T-helper 1 cell treated with Interleukin-12 subunit alpha and Interleukin-12 subunit beta and Interleukin-4 antibody, amounts not matched to agents 30 μg/mL and 1 μg/mL, for 36 hours (primary cell): ENCODE data around the gene TGM6.
"Not testable (repeated sequence)": the region's sequence is repeated elsewhere in the genome, so short reads cannot be mapped to it uniquely, and the experiment has no call there.

Experiments
- H3K27ac Mint-ChIP-seq: one replicate; pipeline ENCODE4 v1.8.0; 2021; ENCODE audit warnings: mild to moderate bottlenecking, mixed read lengths
- H3K27me3 Mint-ChIP-seq: one replicate; pipeline ENCODE4 v1.8.0; 2021; ENCODE audit warnings: low read depth, mixed read lengths
- H3K36me3 Mint-ChIP-seq: one replicate; pipeline ENCODE4 v1.8.0; 2021; ENCODE audit warnings: low read depth, mixed read lengths
- H3K4me1 Mint-ChIP-seq: one replicate; pipeline ENCODE4 v1.8.0; 2021; ENCODE audit warnings: low read depth, mixed read lengths
- H3K4me3 Mint-ChIP-seq: one replicate; pipeline ENCODE4 v1.8.0; 2021; ENCODE audit warnings: mild to moderate bottlenecking, moderate library complexity, mixed read lengths
- H3K9me3 Mint-ChIP-seq: one replicate; pipeline ENCODE4 v1.8.0; 2021; ENCODE audit warnings: mixed read lengths

Gene TGM6

GRCh38 chr20:2398449-2398848 is 17.7 kb downstream of the TGM6 start:
- no peaks in the 10 kb centered on the region for H3K36me3 Mint-ChIP-seq
- no peaks in the 10 kb centered on the region for H3K27me3 Mint-ChIP-seq
- no peak overlapping the region for H3K4me3 Mint-ChIP-seq
- no peaks in the 10 kb centered on the region for H3K4me1 Mint-ChIP-seq
- H3K27ac Mint-ChIP-seq, result no peak overlapping the region
- H3K9me3 Mint-ChIP-seq, result no peaks in the 10 kb centered on the region

GRCh38 chr20:2399390-2399789 is 18.7 kb downstream of the TGM6 start:
- no peaks in the 10 kb centered on the region for H3K27me3 Mint-ChIP-seq
- no peaks in the 10 kb centered on the region for H3K4me1 Mint-ChIP-seq
- H3K9me3 Mint-ChIP-seq, result peaks cover 2% of the 10 kb centered on the region
- no peak overlapping the region for H3K4me3 Mint-ChIP-seq
- no peak overlapping the region for H3K27ac Mint-ChIP-seq
- H3K36me3 Mint-ChIP-seq, result no peaks in the 10 kb centered on the region

- Mint-ChIP-seq H3K9me3 (peaks cover 9% of the 10 kb centered on the region), H3K4me1 (no peaks in the 10 kb centered on the region), H3K27ac (no peak overlapping the region), H3K36me3 (no peaks in the 10 kb centered on the region), H3K27me3 (no peaks in the 10 kb centered on the region), H3K4me3 (no peak overlapping the region)
These were observed 19.6 kb downstream of the TGM6 start for GRCh38 chr20:2400290-2400689.

- Mint-ChIP-seq H3K36me3 (no peaks in the 10 kb centered on the region), H3K4me3 (no peak overlapping the region), H3K27me3 (no peaks in the 10 kb centered on the region), H3K27ac (no peak overlapping the region), H3K9me3 (peaks cover 9% of the 10 kb centered on the region), H3K4me1 (no peaks in the 10 kb centered on the region)
These were observed 20.8 kb downstream of the TGM6 start for GRCh38 chr20:2401527-2401926.

GRCh38 chr20:2402271-2402980 is 21.7 kb downstream of the TGM6 start:
- Mint-ChIP-seq H3K27me3 (no peaks in the 10 kb centered on the region), H3K9me3 (peaks cover 9% of the 10 kb centered on the region), H3K4me1 (no peaks in the 10 kb centered on the region), H3K4me3 (no peak overlapping the region), H3K36me3 (no peaks in the 10 kb centered on the region), H3K27ac (no peak overlapping the region)

- no peaks in the 10 kb centered on the region for H3K36me3 Mint-ChIP-seq
- no peak overlapping the region for H3K4me3 Mint-ChIP-seq
- H3K27ac Mint-ChIP-seq, result no peak overlapping the region
- H3K9me3 Mint-ChIP-seq, result peaks cover 9% of the 10 kb centered on the region
- no peaks in the 10 kb centered on the region for H3K4me1 Mint-ChIP-seq
- H3K27me3 Mint-ChIP-seq, result no peaks in the 10 kb centered on the region
These were observed 22.8 kb downstream of the TGM6 start for GRCh38 chr20:2403291-2404052.

GRCh38 chr20:2405693-2406065 is 25.0 kb downstream of the TGM6 start:
- H3K4me1 Mint-ChIP-seq, result no peaks in the 10 kb centered on the region
- H3K27me3 Mint-ChIP-seq, result peaks cover 15% of the 10 kb centered on the region
- H3K9me3 Mint-ChIP-seq, result peaks cover 9% of the 10 kb centered on the region
- H3K27ac Mint-ChIP-seq, result no peak overlapping the region
- no peak overlapping the region for H3K4me3 Mint-ChIP-seq
- no peaks in the 10 kb centered on the region for H3K36me3 Mint-ChIP-seq

- not testable (repeated sequence) for H3K27ac Mint-ChIP-seq, H3K36me3 Mint-ChIP-seq, H3K4me3 Mint-ChIP-seq, H3K9me3 Mint-ChIP-seq, H3K4me1 Mint-ChIP-seq
- peaks cover 28% of the 10 kb centered on the region for H3K27me3 Mint-ChIP-seq
These were observed 26.7 kb downstream of the TGM6 start for GRCh38 chr20:2407355-2407754.

GRCh38 chr20:2408111-2408510 is 27.4 kb downstream of the TGM6 start:
- H3K27me3 Mint-ChIP-seq, result peaks cover 32% of the 10 kb centered on the region
- no peaks in the 10 kb centered on the region for H3K36me3 Mint-ChIP-seq
- H3K4me3 Mint-ChIP-seq, result no peak overlapping the region
- H3K27ac Mint-ChIP-seq, result no peak overlapping the region
- H3K4me1 Mint-ChIP-seq, result no peaks in the 10 kb centered on the region
- H3K9me3 Mint-ChIP-seq, result peaks cover 9% of the 10 kb centered on the region

- Mint-ChIP-seq H3K36me3 (no peaks in the 10 kb centered on the region), H3K27ac (no peak overlapping the region), H3K27me3 (peaks cover 28% of the 10 kb centered on the region), H3K4me1 (no peaks in the 10 kb centered on the region), H3K4me3 (no peak overlapping the region), H3K9me3 (no peaks in the 10 kb centered on the region)
These were observed 36.0 kb downstream of the TGM6 start for GRCh38 chr20:2416541-2417212.

GRCh38 chr20:2417213-2417541 is 36.5 kb downstream of the TGM6 start:
- Mint-ChIP-seq H3K9me3 (no peaks in the 10 kb centered on the region), H3K27ac (no peak overlapping the region), H3K27me3 (peaks cover 25% of the 10 kb centered on the region), H3K4me1 (no peaks in the 10 kb centered on the region), H3K4me3 (no peak overlapping the region), H3K36me3 (no peaks in the 10 kb centered on the region)

GRCh38 chr20:2418388-2418787 is 37.7 kb downstream of the TGM6 start:
- Mint-ChIP-seq H3K4me3 (no peak overlapping the region), H3K27me3 (peaks cover 18% of the 10 kb centered on the region), H3K27ac (no peak overlapping the region), H3K4me1 (no peaks in the 10 kb centered on the region), H3K9me3 (no peaks in the 10 kb centered on the region), H3K36me3 (no peaks in the 10 kb centered on the region)

- Mint-ChIP-seq H3K27me3 (peaks cover 17% of the 10 kb centered on the region), H3K36me3 (no peaks in the 10 kb centered on the region), H3K27ac (no peak overlapping the region), H3K9me3 (no peaks in the 10 kb centered on the region), H3K4me1 (no peaks in the 10 kb centered on the region), H3K4me3 (no peak overlapping the region)
These were observed 39.8 kb downstream of the TGM6 start for GRCh38 chr20:2420510-2420909.

GRCh38 chr20:2421247-2421646 is 40.5 kb downstream of the TGM6 start:
- H3K9me3 Mint-ChIP-seq, result no peaks in the 10 kb centered on the region
- no peaks in the 10 kb centered on the region for H3K4me1 Mint-ChIP-seq
- peaks cover 17% of the 10 kb centered on the region for H3K27me3 Mint-ChIP-seq
- no peak overlapping the region for H3K4me3 Mint-ChIP-seq
- no peaks in the 10 kb centered on the region for H3K36me3 Mint-ChIP-seq
- H3K27ac Mint-ChIP-seq, result no peak overlapping the region

GRCh38 chr20:2429051-2429450 is 48.4 kb downstream of the TGM6 start:
- peaks cover 23% of the 10 kb centered on the region for H3K27me3 Mint-ChIP-seq

More at GRCh38 chr20:2429051-2429450, 48.4 kb downstream of the TGM6 start:
- Mint-ChIP-seq H3K36me3 (no peaks in the 10 kb centered on the region), H3K4me3 (no peak overlapping the region), H3K27ac (no peak overlapping the region), H3K4me1 (peaks cover 3% of the 10 kb centered on the region), H3K9me3 (no peaks in the 10 kb centered on the region)
